Measurements from ENCODE around the gene TNRC6C.

GRCh38 chr17:78105551-78105950 lies 147.0 kb downstream of the TNRC6C start:
- TF ChIP-seq POLR2A (IDR thresholded peaks at IDR 0.05) (no peak), CTCF (IDR thresholded peaks at IDR 0.05) (no peak), POLR2AphosphoS5 (IDR thresholded peaks at IDR 0.05) (no peak), EP300 (IDR thresholded peaks at IDR 0.05) (no peak)

Data from suprapubic skin (tissue), 4 donors.